ENCODE measurements around the gene ZSCAN1.

ZSCAN1 gene

DNA sequence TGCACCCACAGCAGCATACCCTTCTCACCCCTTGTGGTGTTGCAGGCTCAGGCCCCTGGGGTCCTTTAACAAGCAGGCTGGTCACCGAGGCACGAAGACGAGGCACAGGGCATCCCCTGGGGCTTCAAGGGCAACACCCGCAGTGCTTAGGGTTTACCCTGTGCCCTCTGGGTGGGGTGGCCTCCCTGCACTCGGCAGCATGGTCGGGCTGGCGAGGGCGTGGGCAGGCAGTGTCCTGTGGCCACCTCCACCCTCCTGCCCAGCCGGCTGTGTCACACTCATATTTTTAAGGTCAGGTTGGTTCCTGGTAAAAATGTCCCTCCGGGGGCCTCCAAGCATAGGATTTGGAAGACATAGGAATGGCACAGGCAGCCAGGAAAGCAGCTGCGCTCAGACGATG is 13.8 kb downstream of the ZSCAN1 start:
- TF ChIP-seq, protein P1, sequence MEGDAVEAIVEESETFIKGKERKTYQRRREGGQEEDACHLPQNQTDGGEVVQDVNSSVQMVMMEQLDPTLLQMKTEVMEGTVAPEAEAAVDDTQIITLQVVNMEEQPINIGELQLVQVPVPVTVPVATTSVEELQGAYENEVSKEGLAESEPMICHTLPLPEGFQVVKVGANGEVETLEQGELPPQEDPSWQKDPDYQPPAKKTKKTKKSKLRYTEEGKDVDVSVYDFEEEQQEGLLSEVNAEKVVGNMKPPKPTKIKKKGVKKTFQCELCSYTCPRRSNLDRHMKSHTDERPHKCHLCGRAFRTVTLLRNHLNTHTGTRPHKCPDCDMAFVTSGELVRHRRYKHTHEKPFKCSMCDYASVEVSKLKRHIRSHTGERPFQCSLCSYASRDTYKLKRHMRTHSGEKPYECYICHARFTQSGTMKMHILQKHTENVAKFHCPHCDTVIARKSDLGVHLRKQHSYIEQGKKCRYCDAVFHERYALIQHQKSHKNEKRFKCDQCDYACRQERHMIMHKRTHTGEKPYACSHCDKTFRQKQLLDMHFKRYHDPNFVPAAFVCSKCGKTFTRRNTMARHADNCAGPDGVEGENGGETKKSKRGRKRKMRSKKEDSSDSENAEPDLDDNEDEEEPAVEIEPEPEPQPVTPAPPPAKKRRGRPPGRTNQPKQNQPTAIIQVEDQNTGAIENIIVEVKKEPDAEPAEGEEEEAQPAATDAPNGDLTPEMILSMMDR (IDR thresholded peaks at IDR 0.05; ENCODE audit: insufficient read depth, missing control alignments) = no peak
- FAIRE-seq (no peak), DNase-seq (ENCODE audit: insufficient read length, low spot score) (no peak)

- DNase-seq (ENCODE audit: insufficient read length, low spot score) = no peak
- TF ChIP-seq, protein P1 (IDR thresholded peaks at IDR 0.05; ENCODE audit: insufficient read depth, missing control alignments) = no peak
- FAIRE-seq = no peak
Observed at GRCh38 chr19:58052256-58052655, 18.4 kb downstream of the ZSCAN1 start.

- TF ChIP-seq, protein P1 (IDR thresholded peaks at IDR 0.05; ENCODE audit: insufficient read depth, missing control alignments) = no peak
- no peak for FAIRE-seq
- DNase-seq (ENCODE audit: insufficient read length, low spot score) = no peak
Observed at GRCh38 chr19:58053480-58054156, 19.8 kb downstream of the ZSCAN1 start.

- no peak for DNase-seq (ENCODE audit: insufficient read length, low spot score)
- no peak for FAIRE-seq
- TF ChIP-seq, protein P1 (IDR thresholded peaks at IDR 0.05; ENCODE audit: insufficient read depth, missing control alignments) = no peak
Observed at GRCh38 chr19:58054901-58055874, 21.4 kb downstream of the ZSCAN1 start.

- no peak for DNase-seq (ENCODE audit: insufficient read length, low spot score)
- no peak for FAIRE-seq
- TF ChIP-seq, protein P1 (IDR thresholded peaks at IDR 0.05; ENCODE audit: insufficient read depth, missing control alignments) = no peak
Observed at GRCh38 chr19:58056261-58056660, 22.4 kb downstream of the ZSCAN1 start.

DNA sequence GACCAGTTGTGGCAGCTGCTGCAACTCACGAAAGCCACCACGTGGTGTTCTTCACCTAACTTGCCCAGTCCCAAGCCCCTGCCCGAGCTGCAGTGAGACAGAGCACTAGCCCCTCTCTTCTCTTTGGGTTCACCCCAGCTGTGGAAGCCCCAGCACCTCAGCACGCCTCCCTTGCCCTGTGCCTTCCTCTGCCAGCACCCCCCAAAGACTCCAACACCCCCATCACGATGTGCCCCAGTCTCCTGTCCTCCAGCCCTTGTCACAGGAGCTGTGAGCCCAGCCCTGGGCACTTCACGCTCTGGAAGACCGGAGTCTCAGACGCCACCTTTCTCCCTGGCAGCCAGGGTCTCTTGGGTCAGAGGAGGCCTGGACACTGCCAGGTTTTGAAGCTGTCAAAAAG is 23.0 kb downstream of the ZSCAN1 start:
- DNase-seq (ENCODE audit: insufficient read length, low spot score) (no peak), FAIRE-seq (no peak)
- TF ChIP-seq, protein P1 (IDR thresholded peaks at IDR 0.05; ENCODE audit: insufficient read depth, missing control alignments) = no peak
